Progenitor cell of endocrine pancreas (in vitro differentiated cells): ENCODE data around the gene POLR2M. TPM values are rescaled to one million over a fixed set of nuclear protein-coding genes. Genes with fewer than 3 reads are reported as not detected.

Experiments used
- DNase-seq: peaks from one replicate; pipeline ENCODE4 v3.0.0; 2021; ENCODE audit warnings: low spot score; ENCODE audit not compliant: unreplicated experiment
- H3K27ac Mint-ChIP-seq: 2 replicates; pipeline ENCODE4 v1.8.0; 2021; ENCODE audit warnings: mild to moderate bottlenecking, moderate library complexity, mixed read lengths
- H3K27me3 Mint-ChIP-seq: 2 replicates; pipeline ENCODE4 v1.8.0; 2021; ENCODE audit warnings: mixed read lengths
- H3K36me3 Mint-ChIP-seq: 2 replicates; pipeline ENCODE4 v1.8.0; 2022; ENCODE audit warnings: mixed read lengths; ENCODE audit not compliant: insufficient read depth
- H3K4me1 Mint-ChIP-seq: 2 replicates; pipeline ENCODE4 v1.8.0; 2021; ENCODE audit warnings: low read depth, mixed read lengths
- H3K4me3 Mint-ChIP-seq: 2 replicates; pipeline ENCODE4 v1.8.0; 2021; ENCODE audit warnings: low read depth, mild to moderate bottlenecking, moderate library complexity, mixed read lengths
- H3K9me3 Mint-ChIP-seq: 2 replicates; pipeline ENCODE4 v1.8.0; 2021; ENCODE audit warnings: low read depth, mixed read lengths
- CTCF ChIP-seq: fragments of 200-600 bp; sonication (generic); IDR thresholded peaks from one replicate; pipeline ENCODE4 v1.5.0; 2021; ENCODE audit warnings: antibody characterized with exemption, mild to moderate bottlenecking; ENCODE audit not compliant: unreplicated experiment
- total RNA-seq: library from RNA; stranded (reverse); gene quantifications from 2 replicates; pipeline ENCODE4 v1.2.1, GENCODE V29; 2021

The POLR2M gene
- total RNA-seq, 1 donor from 2014 or later: 64.3 TPM

GRCh38 chr15:57752840-57753239 lies 46.3 kb downstream of the POLR2M start:
- peaks cover 6% of the 10 kb centered on the region for H3K27me3 Mint-ChIP-seq
- no peak overlapping the region for H3K27ac Mint-ChIP-seq
- no peaks in the 10 kb centered on the region for H3K9me3 Mint-ChIP-seq
- no peak overlapping the region for H3K4me3 Mint-ChIP-seq
- DNase-seq: no peak
- H3K4me1 Mint-ChIP-seq: no peaks in the 10 kb centered on the region
- H3K36me3 Mint-ChIP-seq: no peaks in the 10 kb centered on the region
- TF ChIP-seq CTCF: no peak

DNA sequence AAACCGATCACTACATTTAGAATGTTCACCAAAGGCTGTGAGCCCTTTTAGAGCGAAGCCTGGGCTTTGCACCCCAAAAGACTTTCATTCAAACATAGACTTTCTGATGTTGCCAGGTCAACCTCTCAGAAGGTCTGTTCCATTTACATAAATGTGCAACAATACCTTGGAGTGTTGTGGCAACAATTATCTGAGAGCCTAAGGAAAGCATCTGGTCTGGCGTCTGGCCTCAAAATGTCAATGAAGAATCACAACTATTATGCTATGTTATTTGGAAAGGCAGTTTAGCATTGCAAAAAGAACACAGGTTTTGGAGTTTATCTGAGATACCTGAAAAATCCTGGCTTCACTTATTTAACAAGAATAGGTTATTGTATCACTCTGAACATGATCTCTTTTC lies 50.0 kb downstream of the POLR2M start:
- Mint-ChIP-seq H3K27ac (no peak overlapping the region), H3K4me3 (no peak overlapping the region), H3K36me3 (no peaks in the 10 kb centered on the region), H3K27me3 (no peaks in the 10 kb centered on the region), H3K9me3 (no peaks in the 10 kb centered on the region), H3K4me1 (no peaks in the 10 kb centered on the region)
- TF ChIP-seq CTCF: no peak
- no peak for DNase-seq

GRCh38 chr15:57758560-57758959 lies 52.0 kb downstream of the POLR2M start:
- Mint-ChIP-seq H3K4me3 (no peak overlapping the region), H3K27me3 (no peaks in the 10 kb centered on the region), H3K9me3 (no peaks in the 10 kb centered on the region), H3K27ac (no peak overlapping the region), H3K36me3 (no peaks in the 10 kb centered on the region), H3K4me1 (no peaks in the 10 kb centered on the region)
- no peak for TF ChIP-seq CTCF
- DNase-seq: no peak

GRCh38 chr15:57761562-57761961 lies 55.0 kb downstream of the POLR2M start:
- no peak for TF ChIP-seq CTCF
- DNase-seq: no peak
- H3K4me3 Mint-ChIP-seq: no peak overlapping the region
- no peak overlapping the region for H3K27ac Mint-ChIP-seq
- H3K36me3 Mint-ChIP-seq: no peaks in the 10 kb centered on the region
- no peaks in the 10 kb centered on the region for H3K27me3 Mint-ChIP-seq
- H3K4me1 Mint-ChIP-seq: no peaks in the 10 kb centered on the region
- no peaks in the 10 kb centered on the region for H3K9me3 Mint-ChIP-seq

- Mint-ChIP-seq H3K4me3 (no peak overlapping the region), H3K27me3 (no peaks in the 10 kb centered on the region), H3K27ac (no peak overlapping the region), H3K9me3 (no peaks in the 10 kb centered on the region), H3K36me3 (no peaks in the 10 kb centered on the region), H3K4me1 (no peaks in the 10 kb centered on the region)
- no peak for DNase-seq
- peak; percentile 17 for TF ChIP-seq CTCF
These were observed 55.8 kb downstream of the POLR2M start for GRCh38 chr15:57762302-57762701.
